Pancreas (tissue), 10 donors: ENCODE measurements around the gene SFXN3. TPM values are rescaled to one million over a fixed set of nuclear protein-coding genes. Genes with fewer than 3 reads are reported as not detected.
A peak's percentile ranks its signal among the peaks of the same experiment; 100 is the strongest.

ENCODE experiments used
- ATAC-seq, 4 donors: fragments of 200-7000 bp; cut with Tn5 transposase; one replicate each; pipeline versions ENCODE4 v1.8.0 to v1.9.1; 2020; ENCODE audit warnings: mild to moderate bottlenecking in 4 of 4, moderate library complexity in 4 of 4
- DNase-seq, 6 donors: peaks; one replicate each; pipeline ENCODE4 v3.0.0-alpha.2; 2020
- FAIRE-seq: peaks from 2 replicates; lab custom pipeline; 2012; peaks lifted over from hg19 to GRCh38; lab: Jason Lieb, UNC
- H3K27ac ChIP-seq, 4 donors: fragments of 200-600 bp; sonication (generic); 1 replicate in 3 of 4; 2 replicates in 1 of 4; pipeline versions ENCODE4 v1.5.0 to v1.8.0; 2020
- H3K27me3 ChIP-seq, 4 donors: fragments of 200-600 bp; one replicate each; pipeline ENCODE4 v1.8.0; 2021
- H3K36me3 ChIP-seq, 3 donors: fragments of 200-600 bp; sonication (generic) in 1 of 3; one replicate each; pipeline versions ENCODE4 v1.5.0 to v1.8.0; 2020 to 2021
- H3K4me1 ChIP-seq, 3 donors: fragments of 200-600 bp; one replicate each; pipeline ENCODE4 v1.8.0; 2021
- H3K4me3 ChIP-seq, 4 donors: fragments of 200-600 bp; sonication (generic) in 2 of 4; one replicate each; pipeline versions ENCODE4 v1.5.0 to v1.8.0; 2020 to 2021
- H3K9me3 ChIP-seq, 4 donors: fragments of 200-600 bp; one replicate each; pipeline ENCODE4 v1.8.0; 2021
- CTCF ChIP-seq, 4 donors: fragments of 200-600 bp; sonication (generic) in 3 of 4; IDR thresholded peaks; one replicate each; pipeline versions ENCODE4 v1.5.0 to v1.8.0; 2021; ENCODE audit warnings: antibody characterized with exemption in 4 of 4
- WGBS, 2 donors: extraction: QIAGEN DNeasy Blood & Tissue Kit; methylation state at CpG; one replicate each; pipeline ENCODE4 v1.1.7; 2013; 5-methylcytosine and 5-hydroxymethylcytosine counted together
- intact Hi-C, 3 donors: fragments of 100-400 bp; cut with DNase I; formaldehyde crosslinking; loops; one replicate each; pipeline versions ENCODE4 v1.11.1 to v1.14.2; 2022
- polyA plus RNA-seq, 2 donors: library from polyadenylated mRNA; stranded (reverse); fragments of 200-250 nt; gene quantifications; one replicate each; pipeline ENCODE4 v1.2.3, GENCODE V29; 2013
- total RNA-seq, 6 donors: library from RNA; stranded (reverse); fragmentation: NEBNext Ultra II Directional in 4 of 6; extraction: Animal tissue kit (Norgen Biotek cat#: 25700) in 4 of 6; gene quantifications; one replicate each; pipeline versions ENCODE4 v1.2.1 to v1.2.4, GENCODE V29; 2021 to 2023
- donor health status: healthy with polysubstance abuse.
- donor health status: DM: no; HTN: no; CAD: no; lungs with moderate emphysema.
- donor health status: DM: no; HTN: no; CAD: no.
- donor health status: control.
- donor health status: control.
- donor health status: Bipolar disorder and iron deficiency.
- donor health status: DM: yes; HTN: yes; CAD: no.
- donor health status: DM: no; HTN: no; CAD: no.
- donor health status: DM: no; HTN: no; CAD: no.
- donor health status: DM: yes; HTN: yes; CAD: no.

Gene SFXN3
- total and polyA plus RNA-seq, 8 donors = 8.2 to 33.5 (median 16.4) TPM

GRCh38 chr10:101029520-101030295, 1.3 kb upstream of the SFXN3 start:
- intact Hi-C loops = no loop called here
- ATAC-seq (no peak), DNase-seq (peak in 2 of 6 donors; percentile 28 to 70), FAIRE-seq (no peak)
- no peaks in the 10 kb centered on the region for H3K9me3 ChIP-seq
- H3K4me3 ChIP-seq = no peak overlapping the region
- no peak for TF ChIP-seq CTCF (IDR thresholded peaks at IDR 0.05)
- no peaks in the 10 kb centered on the region for H3K36me3 ChIP-seq
- peaks cover 0 to 12% (median 0%) of the 10 kb centered on the region in 3 donors for H3K4me1 ChIP-seq
- 56 to 57% methylated on average over 25 to 27 of the region's 27 CpGs for WGBS, 2 donors
- H3K27ac ChIP-seq = no peak overlapping the region
- no peaks in the 10 kb centered on the region for H3K27me3 ChIP-seq

DNA sequence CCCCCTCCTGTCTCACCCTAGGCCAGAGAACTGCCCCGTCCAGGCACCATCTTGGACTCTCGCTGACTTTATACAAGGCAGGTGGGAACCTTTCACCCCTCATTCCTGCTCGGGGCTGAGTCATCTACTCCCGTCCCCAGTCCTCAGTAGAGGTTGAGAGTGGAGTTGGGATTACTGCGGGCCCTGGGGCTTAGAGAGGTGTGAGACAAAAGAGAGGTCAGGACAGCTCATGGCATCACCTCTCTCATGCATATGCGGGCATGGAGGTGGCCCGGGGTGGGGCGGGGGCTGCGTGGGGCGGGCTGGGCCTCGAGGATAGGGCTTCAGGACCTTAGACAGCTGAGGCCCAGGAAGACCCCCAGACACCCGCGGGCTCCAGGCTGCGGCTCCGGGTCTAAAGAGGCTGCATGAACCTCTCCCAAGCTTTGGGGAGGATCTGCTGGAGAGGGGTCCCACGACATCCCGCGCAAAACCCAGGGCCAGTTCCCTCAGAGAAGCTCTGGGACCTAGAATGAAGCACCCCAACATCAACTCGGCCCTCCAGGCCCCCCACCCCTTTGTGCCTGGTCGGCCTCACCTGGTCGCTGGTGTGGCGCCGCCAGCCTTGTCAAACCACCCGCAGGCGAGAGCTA, 422 bp upstream of the SFXN3 start:
- DNase-seq = peak in 1 of 6 donors; percentile 23
- intact Hi-C loops = no loop called here
- H3K36me3 ChIP-seq = peaks cover 0 to 3% (median 0%) of the 10 kb centered on the region in 3 donors
- no peak for TF ChIP-seq CTCF (IDR thresholded peaks at IDR 0.05)
- no peak for FAIRE-seq
- peak overlapping the region; percentile 72 to 91 (median 89) for H3K27ac ChIP-seq
- H3K9me3 ChIP-seq = no peaks in the 10 kb centered on the region
- no peaks in the 10 kb centered on the region for H3K27me3 ChIP-seq
- WGBS, 2 donors = 11 to 15% methylated on average over 19 to 25 of the region's 25 CpGs
- H3K4me1 ChIP-seq = peaks cover 0 to 12% (median 0%) of the 10 kb centered on the region in 3 donors
- peak overlapping the region; percentile 48 to 73 (median 56) for H3K4me3 ChIP-seq
- no peak for ATAC-seq

DNA sequence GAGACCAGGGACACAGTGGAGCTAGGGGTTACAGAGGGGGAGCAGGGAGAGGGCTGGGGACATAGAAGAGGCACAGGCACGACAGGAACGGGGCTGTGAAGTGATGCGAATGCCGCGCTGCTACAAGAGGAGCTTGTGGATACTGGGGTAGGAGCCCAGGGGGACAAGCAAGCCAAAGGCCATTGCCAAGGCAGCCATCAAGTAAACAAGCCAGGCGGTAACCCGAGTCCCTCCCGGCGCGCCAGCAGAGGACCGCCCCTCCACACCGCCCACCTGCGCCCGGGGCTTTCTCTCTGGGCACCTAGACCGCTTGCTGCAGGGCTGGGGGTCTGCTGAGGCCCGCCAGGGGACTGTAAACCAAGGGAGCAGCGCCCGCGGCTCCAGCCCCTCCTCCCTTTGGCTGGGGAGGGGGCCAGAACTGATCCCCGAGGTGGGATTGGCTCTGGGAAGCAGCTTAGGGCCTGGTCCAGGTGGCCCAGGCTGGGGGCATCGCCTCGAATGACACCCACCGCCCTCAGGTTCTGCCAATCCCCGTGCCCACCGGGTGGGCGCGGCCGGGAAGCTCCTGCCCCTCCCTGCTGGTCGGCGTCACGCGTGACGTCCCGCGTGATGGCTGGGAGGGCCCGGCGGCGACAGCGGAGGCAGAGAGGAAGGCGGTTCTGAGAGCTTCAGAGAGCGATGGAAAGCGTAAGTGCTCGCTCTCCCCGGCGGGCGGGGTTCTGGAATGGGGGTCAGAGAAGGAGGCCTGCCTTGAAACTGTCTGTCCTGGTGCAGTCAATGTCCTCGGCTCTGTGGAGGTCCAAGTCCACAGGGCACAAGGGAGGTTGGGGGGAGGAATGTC, 982 bp downstream of the SFXN3 start:
- Histone ChIP-seq H3K27ac (peak overlapping the region; percentile 72 to 91 (median 89)), H3K36me3 (peaks cover 0 to 16% (median 11%) of the 10 kb centered on the region in 3 donors), H3K4me3 (peak overlapping the region; percentile 48 to 73 (median 56)), H3K4me1 (peaks cover 0 to 12% (median 0%) of the 10 kb centered on the region in 3 donors), H3K9me3 (no peaks in the 10 kb centered on the region), H3K27me3 (no peaks in the 10 kb centered on the region)
- WGBS, 2 donors = 1% methylated on average over 42 to 47 of the region's 47 CpGs
- FAIRE-seq (no peak), ATAC-seq (peak; percentile 59 to 68 (median 62)), DNase-seq (peak; percentile 59 to 89 (median 72))
- TF ChIP-seq CTCF (IDR thresholded peaks at IDR 0.05) = no peak
- intact Hi-C loops = no loop called here

DNA sequence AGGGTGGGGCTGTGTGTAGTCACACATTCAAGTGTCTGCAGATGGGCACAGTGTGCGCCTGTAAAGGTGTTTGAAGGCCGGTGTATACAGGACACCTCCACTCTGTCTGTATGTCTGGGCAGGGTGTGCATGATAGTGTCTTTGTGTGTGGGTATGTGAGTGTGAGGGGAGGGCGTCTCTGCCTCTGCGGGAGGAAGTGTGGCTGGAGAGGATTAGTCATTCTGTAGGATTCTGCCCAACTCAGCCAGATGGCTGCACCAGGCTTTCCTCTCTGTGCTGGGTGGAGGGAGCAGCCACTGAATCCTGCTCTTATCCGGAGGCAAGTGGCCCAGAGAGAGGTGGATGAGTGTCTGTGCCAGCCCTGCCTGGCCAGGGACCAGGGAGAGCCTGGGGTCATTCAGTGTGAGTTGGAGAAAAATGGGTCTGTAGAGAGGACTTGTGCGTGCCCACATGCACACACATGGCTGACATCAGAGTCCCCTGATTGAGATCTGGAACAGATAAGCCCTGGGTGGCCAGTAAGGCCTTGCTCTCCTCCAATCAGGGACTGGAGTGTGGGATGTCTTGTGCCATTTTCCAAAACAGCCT, 1.7 kb downstream of the SFXN3 start:
- DNase-seq (peak in 2 of 6 donors; percentile 55 to 63), ATAC-seq (peak; percentile 37 to 67 (median 48)), FAIRE-seq (no peak)
- peak overlapping the region; percentile 72 to 91 (median 89) for H3K27ac ChIP-seq
- no peaks in the 10 kb centered on the region for H3K9me3 ChIP-seq
- peaks cover 0 to 23% (median 16%) of the 10 kb centered on the region in 3 donors for H3K36me3 ChIP-seq
- H3K27me3 ChIP-seq = no peaks in the 10 kb centered on the region
- intact Hi-C loops = no loop called here
- no peak for TF ChIP-seq CTCF (IDR thresholded peaks at IDR 0.05)
- 13 to 18% methylated on average over 6 of the region's 6 CpGs for WGBS, 2 donors
- peaks cover 0 to 12% (median 0%) of the 10 kb centered on the region in 3 donors for H3K4me1 ChIP-seq
- peak overlapping the region; percentile 48 to 73 (median 56) for H3K4me3 ChIP-seq
